ENCODE results near the gene ARMCX6.
A peak's percentile ranks its signal among the peaks of the same experiment; 100 is the strongest.

DNA sequence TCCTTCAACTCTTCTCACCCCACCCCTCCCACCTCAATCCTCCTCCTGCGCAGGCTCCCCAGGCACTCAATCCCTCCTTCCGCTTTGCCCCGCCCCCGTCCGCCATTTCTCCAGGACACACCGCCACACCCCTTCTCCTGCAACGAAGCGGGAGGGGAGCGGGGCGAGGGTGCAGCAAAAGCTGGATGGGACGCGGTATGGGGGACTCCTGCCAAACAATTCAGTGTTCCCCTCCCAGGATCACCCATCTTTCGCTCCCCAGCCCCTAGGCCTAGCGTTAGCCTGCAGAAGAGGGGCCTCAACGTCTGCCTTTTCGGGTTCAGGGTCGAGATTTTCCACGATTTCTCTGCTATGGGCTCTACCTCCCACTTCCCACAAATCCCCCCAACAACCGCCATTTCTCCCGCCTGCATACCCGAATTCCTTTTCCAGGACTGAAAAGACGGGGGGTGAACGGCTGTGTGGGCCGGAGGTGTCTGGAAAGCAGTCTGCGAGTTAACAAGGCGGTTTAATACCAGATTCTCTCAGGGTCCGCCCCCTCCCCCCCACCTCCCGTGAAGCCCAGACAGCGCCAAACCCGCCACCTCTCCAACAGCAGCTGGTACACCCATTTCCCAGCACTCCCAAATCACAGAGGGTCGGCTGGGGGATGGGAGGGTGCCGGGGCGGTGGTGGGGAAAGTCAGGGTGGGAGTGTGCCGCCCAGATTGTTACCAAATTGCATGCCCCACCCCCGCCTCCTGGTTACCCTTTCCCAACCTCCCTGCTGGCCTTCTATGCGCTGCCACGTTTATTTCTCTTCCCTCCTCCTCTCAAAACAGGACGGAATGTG is 41.1 kb upstream of the ARMCX6 start:
- TF ChIP-seq POLR2A (IDR thresholded peaks at IDR 0.05; ENCODE audit: control extremely low read depth in 1 of 2, low read depth in 2 of 2, low read length in 2 of 2) (peak in 1 of 2 experiments; percentile 75; a peak in 2 of 3 replicates), ATF3 (IDR thresholded peaks at IDR 0.05; ENCODE audit: insufficient read depth, low read depth, low read length) (no peak), BRCA1 (IDR thresholded peaks at IDR 0.05; ENCODE audit: low read depth, low read length) (no peak), CTCF (IDR thresholded peaks at IDR 0.05; ENCODE audit: control extremely low read depth in 1 of 3, insufficient read depth in 1 of 3, low read depth in 1 of 3, low read length in 3 of 3) (no peak), RNF2 (IDR thresholded peaks at IDR 0.05; ENCODE audit: borderline replicate concordance, low read depth, low read length, missing control alignments, poor library complexity, severe bottlenecking) (no peak), POLR2AphosphoS5 (IDR thresholded peaks at IDR 0.05; ENCODE audit: low read depth, low read length) (peak; percentile 65; the same call in 1 of the 2 replicates)
